Activated CD4-positive, alpha-beta T cell treated with anti-CD3 and anti-CD28 coated beads for 36 hours (primary cell): ENCODE data around the gene BCR. TPM values are rescaled to one million over a fixed set of nuclear protein-coding genes. Genes with fewer than 3 reads are reported as not detected.

Experiments
- ATAC-seq: fragments of 200-7000 bp; cut with Tn5 transposase; one replicate; pipeline ENCODE4 v1.10.0; 2021; ENCODE audit warnings: mild to moderate bottlenecking, moderate library complexity
- CTCF ChIA-PET: fragments of 350-600 bp; sonication (Branson Sonifier 250); formaldehyde crosslinking; loops from one replicate; lab custom pipeline; 2021; ENCODE audit warnings: antibody characterized with exemption; lab: Charles Lee
- POLR2A ChIA-PET: fragments of 350-600 bp; sonication (Branson Sonifier 250); formaldehyde crosslinking; loops from one replicate; lab custom pipeline; 2021; ENCODE audit warnings: antibody characterized with exemption, inconsistent platforms; lab: Charles Lee
- DNase-seq: peaks from one replicate; pipeline ENCODE4 v3.0.0-alpha.2; 2020
- H3K27ac Mint-ChIP-seq: one replicate; pipeline ENCODE4 v1.8.0; 2021; ENCODE audit warnings: mixed read lengths
- H3K27me3 Mint-ChIP-seq: one replicate; pipeline ENCODE4 v1.8.0; 2021; ENCODE audit warnings: mixed read lengths
- H3K36me3 Mint-ChIP-seq: one replicate; pipeline ENCODE4 v1.8.0; 2021; ENCODE audit warnings: low read depth, mixed read lengths
- H3K4me1 Mint-ChIP-seq: one replicate; pipeline ENCODE4 v1.8.0; 2021; ENCODE audit warnings: mixed read lengths
- H3K4me3 Mint-ChIP-seq: one replicate; pipeline ENCODE4 v1.8.0; 2021; ENCODE audit warnings: mild to moderate bottlenecking, moderate library complexity, mixed read lengths
- H3K9me3 Mint-ChIP-seq: one replicate; pipeline ENCODE4 v1.8.0; 2021; ENCODE audit warnings: low read depth, mixed read lengths
- intact Hi-C, 2 experiments: fragments of 100-400 bp; cut with DNase I in 1 of 2; cut with micrococcal nuclease in 1 of 2; formaldehyde crosslinking; loops; one replicate each; pipeline versions ENCODE4 v1.14.2 to v1.15.1; 2022 to 2024; cut with DNase I, micrococcal nuclease
- total RNA-seq, 2 experiments: library from RNA; stranded (reverse); gene quantifications; one replicate each; pipeline ENCODE4 v1.2.3, GENCODE V29; 2021

The BCR gene
- total RNA-seq, 2 experiments from 2014 or later = 45.5 to 58.0 TPM

DNA sequence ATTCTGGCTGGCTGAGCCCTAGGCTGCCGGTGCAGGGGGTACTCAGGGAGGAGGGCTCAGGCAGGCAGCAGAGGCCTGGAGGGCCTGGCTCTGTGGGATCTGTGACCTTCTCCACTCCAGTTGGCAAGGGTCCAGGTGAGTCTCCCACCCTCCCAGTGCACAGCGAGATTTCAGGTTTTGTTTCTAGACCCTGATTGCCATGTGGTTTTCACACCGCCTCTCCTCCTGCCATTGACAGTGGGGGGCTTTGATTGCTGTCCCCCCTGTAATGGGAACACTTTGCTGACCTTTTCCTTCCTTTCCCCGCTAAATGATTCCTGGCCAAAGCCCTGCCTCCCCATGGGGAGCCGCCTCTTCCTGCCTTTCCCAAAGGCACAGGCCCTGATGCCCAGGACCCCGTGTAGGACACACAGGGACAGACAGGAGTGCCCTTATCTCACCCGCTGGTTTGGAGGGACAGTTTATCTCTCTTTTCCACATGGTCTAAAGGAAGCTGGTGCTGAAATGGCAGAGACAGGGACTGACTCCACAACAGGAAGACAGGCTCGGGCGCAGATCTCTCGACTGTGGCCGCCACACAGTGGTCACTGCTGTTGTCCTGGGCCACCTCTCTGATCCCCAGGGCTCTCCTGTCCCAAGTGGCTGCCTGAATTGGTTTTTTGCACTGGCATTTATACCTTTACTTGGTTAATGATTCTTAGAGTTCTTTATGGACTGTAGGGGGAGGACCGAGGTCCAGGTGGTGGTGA lies 43.4 kb downstream of the BCR start:
- H3K27ac Mint-ChIP-seq = peak overlapping the region; percentile 76
- no peak overlapping the region for H3K4me3 Mint-ChIP-seq
- DNase-seq (no peak), ATAC-seq (no peak)
- H3K4me1 Mint-ChIP-seq = peaks cover 94% of the 10 kb centered on the region
- POLR2A ChIA-PET = no interaction called here
- intact Hi-C loops = no loop called here
- H3K9me3 Mint-ChIP-seq = peaks cover 15% of the 10 kb centered on the region
- CTCF ChIA-PET = no interaction called here
- H3K36me3 Mint-ChIP-seq = peaks cover 20% of the 10 kb centered on the region
- H3K27me3 Mint-ChIP-seq = no peaks in the 10 kb centered on the region

DNA sequence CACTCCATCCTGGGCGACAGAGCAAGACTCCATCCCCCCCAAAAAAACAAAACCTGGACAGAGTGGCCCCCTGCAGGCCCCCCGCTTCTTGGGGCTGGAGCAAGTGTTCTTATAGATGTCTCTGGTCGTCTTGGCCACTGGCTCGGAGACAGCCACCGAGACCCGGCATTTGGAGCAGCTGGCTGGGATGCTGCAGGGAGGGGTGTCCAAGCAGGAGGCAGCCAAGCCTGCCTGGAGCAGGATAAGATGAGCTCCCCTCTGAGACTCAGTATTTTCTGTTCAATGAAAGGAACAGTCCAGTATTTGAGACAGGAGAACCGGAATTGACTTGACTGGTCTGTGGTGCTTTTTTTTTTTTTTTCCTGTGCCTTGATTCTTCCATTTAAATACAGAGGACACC lies 44.5 kb downstream of the BCR start:
- H3K36me3 Mint-ChIP-seq = peaks cover 30% of the 10 kb centered on the region
- H3K27me3 Mint-ChIP-seq = no peaks in the 10 kb centered on the region
- ATAC-seq = no peak
- intact Hi-C loops = no loop called here
- H3K4me3 Mint-ChIP-seq = no peak overlapping the region
- H3K9me3 Mint-ChIP-seq = peaks cover 20% of the 10 kb centered on the region
- ChIA-PET POLR2A (no interaction called here), CTCF (no interaction called here)
- no peak for DNase-seq
- peak overlapping the region; percentile 72 for H3K27ac Mint-ChIP-seq
- H3K4me1 Mint-ChIP-seq = peaks cover 86% of the 10 kb centered on the region

DNA sequence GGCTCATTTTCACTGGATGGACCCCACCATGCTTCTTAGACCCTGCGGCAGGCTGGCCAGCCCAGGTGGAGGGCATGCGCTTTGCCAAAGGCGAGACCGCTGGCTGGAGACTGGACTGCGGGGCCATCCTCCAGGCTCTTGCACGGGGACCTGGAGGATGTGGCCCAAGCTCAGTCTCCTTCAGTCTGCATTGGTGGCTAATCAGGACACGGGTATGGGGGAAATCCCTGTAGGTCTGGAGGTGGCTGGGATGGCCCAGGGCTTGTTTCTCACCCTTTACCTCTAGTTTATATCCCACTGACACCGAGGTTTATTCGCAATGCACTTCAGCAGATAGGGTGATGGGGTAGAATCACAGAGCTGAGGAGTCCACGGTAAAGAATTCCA lies 45.0 kb downstream of the BCR start:
- ATAC-seq (no peak), DNase-seq (no peak)
- Mint-ChIP-seq H3K4me1 (peaks cover 84% of the 10 kb centered on the region), H3K4me3 (no peak overlapping the region), H3K27me3 (no peaks in the 10 kb centered on the region), H3K36me3 (peaks cover 34% of the 10 kb centered on the region), H3K9me3 (peaks cover 23% of the 10 kb centered on the region), H3K27ac (peak overlapping the region; percentile 72)
- ChIA-PET CTCF (interaction anchor here (2.6 kb wide), 1 partner anchor 18 kb away, joined by 8 read pairs; no protein-coding TSS in a partner anchor), POLR2A (no interaction called here)
- intact Hi-C loops = no loop called here

DNA sequence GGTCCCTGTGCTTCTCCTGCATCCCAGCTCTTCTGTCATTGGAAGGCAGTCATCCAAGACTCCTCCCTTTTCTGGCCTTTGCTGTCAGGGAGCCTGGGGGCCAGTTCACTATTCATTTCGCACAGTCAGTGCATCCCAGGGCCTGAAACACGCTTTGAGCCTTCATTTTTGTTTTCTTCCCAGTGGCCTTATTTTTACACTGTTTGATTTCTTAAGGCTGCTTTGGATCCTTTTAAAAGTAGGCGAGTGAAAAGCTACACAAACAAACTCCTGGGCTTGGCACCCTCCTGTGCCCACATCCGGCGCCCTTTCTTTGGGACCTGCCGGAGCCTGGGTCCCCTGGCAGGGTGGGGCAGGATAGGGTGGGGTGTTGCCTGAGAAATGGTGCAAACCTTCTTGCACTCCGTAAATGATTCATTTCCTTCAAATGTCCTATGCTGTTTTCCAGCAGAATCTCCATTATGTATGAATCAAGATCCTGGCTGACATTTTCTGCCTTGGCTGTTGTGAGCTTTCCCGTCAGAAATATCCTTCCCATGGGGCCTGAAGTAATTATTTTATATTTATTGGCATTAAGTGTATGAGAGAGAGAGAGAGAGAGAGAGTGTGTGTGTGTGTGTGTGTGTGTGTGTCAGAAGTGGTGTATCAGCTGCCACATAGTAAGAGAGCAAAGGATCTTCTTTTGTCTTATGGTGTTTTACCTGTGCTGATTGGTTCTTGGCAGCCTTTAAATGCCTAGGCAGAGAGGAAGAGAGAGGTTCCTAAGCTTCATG lies 45.6 kb downstream of the BCR start:
- Mint-ChIP-seq H3K27ac (peak overlapping the region; percentile 72), H3K4me1 (peaks cover 83% of the 10 kb centered on the region), H3K4me3 (no peak overlapping the region), H3K9me3 (peaks cover 23% of the 10 kb centered on the region), H3K36me3 (peaks cover 36% of the 10 kb centered on the region), H3K27me3 (no peaks in the 10 kb centered on the region)
- intact Hi-C loops = no loop called here
- CTCF ChIA-PET = interaction anchor here (2.6 kb wide), 1 partner anchor 17 kb away, joined by 8 read pairs; no protein-coding TSS in a partner anchor
- peak; percentile 47 for DNase-seq
- ATAC-seq = peak; percentile 66
- POLR2A ChIA-PET = interaction anchor here (0.7 kb wide), 1 partner anchor 45 kb away, joined by 4 read pairs; no protein-coding TSS in a partner anchor

DNA sequence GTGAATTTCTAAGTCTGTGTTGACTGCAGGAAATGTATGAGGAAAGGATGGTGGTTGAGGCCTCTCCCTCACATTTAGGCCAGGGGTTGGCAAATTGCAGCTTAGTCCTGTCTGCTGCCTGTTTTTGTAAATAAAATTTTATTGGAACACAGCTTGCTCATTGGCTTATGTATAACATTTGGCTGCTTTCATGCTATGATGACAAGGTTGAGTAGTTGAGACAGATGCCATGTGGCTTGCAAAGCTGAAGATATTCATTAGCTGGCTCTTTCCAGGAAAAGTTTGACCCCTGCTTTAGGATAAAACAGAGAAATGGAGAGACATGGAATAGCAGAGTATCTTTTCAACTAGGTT lies 46.2 kb downstream of the BCR start:
- H3K9me3 Mint-ChIP-seq = peaks cover 23% of the 10 kb centered on the region
- DNase-seq (no peak), ATAC-seq (no peak)
- ChIA-PET POLR2A (interaction anchor here (0.7 kb wide), 1 partner anchor 45 kb away, joined by 4 read pairs; no protein-coding TSS in a partner anchor), CTCF (interaction anchor here (0.9 to 2.6 kb wide), 3 partner anchors 10 to 17 kb away, joined by 3 to 8 read pairs (median 5); no protein-coding TSS in a partner anchor)
- H3K27ac Mint-ChIP-seq = peak overlapping the region; percentile 72
- no peaks in the 10 kb centered on the region for H3K27me3 Mint-ChIP-seq
- H3K4me3 Mint-ChIP-seq = no peak overlapping the region
- intact Hi-C loops = no loop called here
- H3K36me3 Mint-ChIP-seq = peaks cover 36% of the 10 kb centered on the region
- H3K4me1 Mint-ChIP-seq = peaks cover 79% of the 10 kb centered on the region

DNA sequence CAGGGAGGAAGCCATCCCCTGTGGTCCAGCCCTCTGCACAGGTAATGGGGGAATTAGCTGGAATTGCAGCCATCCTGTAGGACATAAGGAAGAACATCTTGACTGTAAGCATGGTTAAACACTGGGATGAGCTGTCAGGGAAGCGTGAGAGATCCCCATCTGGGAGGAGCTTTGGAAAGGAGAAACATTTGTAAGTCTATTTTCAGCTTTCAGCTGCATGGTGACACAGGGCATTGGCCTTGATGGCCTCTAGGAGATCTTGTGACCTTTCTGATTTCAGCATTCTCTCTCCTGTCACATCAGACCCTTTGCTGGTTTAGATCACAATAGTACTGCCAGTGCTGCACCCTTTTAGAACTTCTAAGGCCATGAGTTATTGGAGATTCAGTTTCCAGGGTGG lies 47.1 kb downstream of the BCR start:
- intact Hi-C loops = no loop called here
- Mint-ChIP-seq H3K27ac (peak overlapping the region; percentile 13), H3K4me3 (no peak overlapping the region), H3K4me1 (peaks cover 69% of the 10 kb centered on the region), H3K36me3 (peaks cover 36% of the 10 kb centered on the region), H3K9me3 (peaks cover 23% of the 10 kb centered on the region), H3K27me3 (no peaks in the 10 kb centered on the region)
- DNase-seq (no peak), ATAC-seq (no peak)
- POLR2A ChIA-PET = no interaction called here
- CTCF ChIA-PET = interaction anchor here (0.9 to 2.6 kb wide), 3 partner anchors 11 to 16 kb away, joined by 3 to 8 read pairs (median 5); no protein-coding TSS in a partner anchor

DNA sequence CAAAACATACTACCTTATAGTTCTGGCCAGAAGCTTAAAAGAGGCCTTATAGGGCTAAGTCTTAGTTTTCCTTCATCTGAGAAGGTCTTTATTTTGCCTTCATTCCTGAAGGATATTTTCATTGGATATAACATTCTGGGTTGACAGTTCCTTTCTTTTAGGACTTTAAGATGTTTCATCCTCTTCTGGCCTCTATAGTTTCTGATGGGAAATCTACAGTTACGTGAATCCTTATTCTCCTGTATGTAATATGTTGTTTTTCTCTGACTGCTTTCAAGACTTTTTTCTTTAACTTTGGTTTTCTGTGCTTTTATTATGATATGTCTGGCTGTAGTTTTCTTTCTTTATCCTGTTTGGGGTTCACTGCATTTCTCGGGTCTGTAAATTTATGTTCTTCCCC lies 48.2 kb downstream of the BCR start:
- Mint-ChIP-seq H3K36me3 (peaks cover 36% of the 10 kb centered on the region), H3K4me3 (no peak overlapping the region), H3K27ac (peak overlapping the region; percentile 58), H3K4me1 (peaks cover 69% of the 10 kb centered on the region), H3K27me3 (no peaks in the 10 kb centered on the region), H3K9me3 (peaks cover 23% of the 10 kb centered on the region)
- intact Hi-C loops = no loop called here
- DNase-seq = no peak
- ATAC-seq = no peak
- CTCF ChIA-PET = interaction anchor here (0.7 to 1.0 kb wide), 2 partner anchors 22 to 54 kb away, joined by 3 read pairs; no protein-coding TSS in a partner anchor
- POLR2A ChIA-PET = no interaction called here

DNA sequence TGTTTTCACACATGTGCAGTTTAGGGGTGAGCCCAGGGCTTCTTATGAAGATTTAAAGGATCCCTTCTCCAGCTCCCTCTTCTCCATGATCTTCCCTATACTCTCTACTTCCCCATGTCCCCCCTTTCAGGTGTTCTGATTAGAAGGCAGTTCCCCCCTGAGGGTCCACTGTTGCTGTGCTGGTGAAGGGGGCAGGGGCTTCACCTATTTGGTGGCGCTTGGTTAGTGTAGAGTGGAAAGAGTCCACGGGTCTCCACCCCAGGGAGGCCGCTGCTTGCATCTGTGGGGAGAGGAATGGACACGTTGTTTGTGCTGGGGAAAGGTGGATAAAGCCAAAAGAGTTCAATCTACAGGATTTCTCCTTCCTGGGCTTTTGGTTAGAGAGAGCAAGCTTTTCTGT lies 49.3 kb downstream of the BCR start:
- Mint-ChIP-seq H3K27me3 (no peaks in the 10 kb centered on the region), H3K4me1 (peaks cover 68% of the 10 kb centered on the region), H3K36me3 (peaks cover 41% of the 10 kb centered on the region), H3K27ac (peak overlapping the region; percentile 42), H3K4me3 (no peak overlapping the region), H3K9me3 (peaks cover 23% of the 10 kb centered on the region)
- ATAC-seq = no peak
- intact Hi-C loops = no loop called here
- ChIA-PET CTCF (interaction anchor here (0.6 to 1.0 kb wide), 3 partner anchors 9 to 21 kb away, joined by 3 read pairs; no protein-coding TSS in a partner anchor), POLR2A (no interaction called here)
- DNase-seq = no peak

DNA sequence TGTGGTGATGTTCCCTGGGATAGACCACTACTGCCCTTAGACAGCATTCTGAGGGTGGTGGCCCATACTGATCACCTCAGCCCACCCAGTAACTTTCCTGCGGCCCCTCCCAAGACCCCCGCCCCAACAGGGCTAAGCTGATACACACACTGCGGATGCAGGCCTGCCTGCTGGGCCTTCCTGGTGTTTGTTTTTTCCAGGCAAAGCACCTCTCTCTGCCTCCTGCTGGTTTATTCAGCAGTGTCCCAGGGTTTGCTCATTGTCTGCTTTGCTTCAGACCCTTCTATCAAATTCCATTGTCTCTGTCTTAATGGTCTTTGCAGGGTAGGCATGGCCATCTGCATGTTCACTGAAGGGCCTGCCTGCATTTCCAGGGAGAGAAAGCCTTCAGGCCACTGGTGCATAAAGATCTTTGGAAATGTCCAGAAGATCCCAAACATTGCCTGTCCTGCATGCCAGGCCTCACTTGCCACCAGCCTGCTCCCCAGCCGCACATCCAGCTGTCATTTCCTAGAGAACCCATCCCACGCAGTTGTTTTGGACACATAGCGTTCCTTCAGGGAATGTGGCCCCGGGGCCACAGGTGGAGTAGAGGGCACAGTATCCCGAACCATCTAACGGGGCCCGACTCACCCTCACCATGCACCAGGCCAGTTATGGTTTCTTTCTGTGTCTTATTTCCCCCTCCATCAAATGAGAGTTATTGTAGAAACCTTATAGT lies 50.2 kb downstream of the BCR start:
- Mint-ChIP-seq H3K27me3 (no peaks in the 10 kb centered on the region), H3K36me3 (peaks cover 44% of the 10 kb centered on the region), H3K4me3 (no peak overlapping the region), H3K9me3 (peaks cover 25% of the 10 kb centered on the region), H3K27ac (peak overlapping the region; percentile 42), H3K4me1 (peaks cover 63% of the 10 kb centered on the region)
- intact Hi-C loops = no loop called here
- DNase-seq = no peak
- POLR2A ChIA-PET = no interaction called here
- CTCF ChIA-PET = interaction anchor here (0.6 kb wide), 1 partner anchor 13 kb away, joined by 3 read pairs; no protein-coding TSS in a partner anchor
- ATAC-seq = no peak

DNA sequence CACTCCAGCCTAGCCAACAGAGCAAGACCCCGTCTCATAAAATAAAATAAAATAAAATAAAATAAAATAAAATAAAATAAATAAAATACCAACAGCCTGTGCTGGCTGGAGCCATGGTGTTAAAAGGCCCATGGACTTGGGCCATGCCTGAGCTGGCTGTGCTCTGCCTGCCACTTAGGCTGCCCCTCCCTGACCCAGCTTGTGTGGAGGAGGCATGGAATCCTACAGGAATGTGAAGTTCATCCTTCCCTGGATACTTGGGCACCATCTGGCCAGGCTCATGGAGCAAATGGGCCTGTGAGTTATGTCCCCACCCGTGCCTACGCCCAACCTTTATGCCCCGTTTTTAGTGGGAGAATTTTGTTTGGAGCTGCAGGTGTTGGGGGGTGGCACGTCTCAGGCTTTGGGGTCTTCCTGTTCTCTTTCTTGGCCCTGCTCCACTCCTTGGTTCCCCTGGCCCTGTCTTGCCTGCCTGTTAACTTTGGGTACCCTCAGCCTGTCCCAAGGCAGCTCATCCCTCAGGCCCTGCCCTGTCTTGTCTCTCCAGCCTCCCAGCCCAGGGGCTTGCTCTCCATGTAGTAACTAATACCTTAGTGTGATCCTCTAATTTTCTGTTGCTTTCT lies 51.3 kb downstream of the BCR start:
- intact Hi-C loops = no loop called here
- CTCF ChIA-PET = interaction anchor here (0.7 to 1.2 kb wide), 2 partner anchors 11 to 12 kb away, joined by 3 to 4 read pairs; no protein-coding TSS in a partner anchor
- Mint-ChIP-seq H3K9me3 (peaks cover 26% of the 10 kb centered on the region), H3K4me1 (peaks cover 63% of the 10 kb centered on the region), H3K27ac (no peak overlapping the region), H3K27me3 (no peaks in the 10 kb centered on the region), H3K36me3 (peaks cover 46% of the 10 kb centered on the region), H3K4me3 (no peak overlapping the region)
- ATAC-seq (no peak), DNase-seq (no peak)
- POLR2A ChIA-PET = no interaction called here
